ENCODE measurements around the gene SLC16A14.
A peak's percentile ranks its signal among the peaks of the same experiment; 100 is the strongest.

SLC16A14 gene

DNA sequence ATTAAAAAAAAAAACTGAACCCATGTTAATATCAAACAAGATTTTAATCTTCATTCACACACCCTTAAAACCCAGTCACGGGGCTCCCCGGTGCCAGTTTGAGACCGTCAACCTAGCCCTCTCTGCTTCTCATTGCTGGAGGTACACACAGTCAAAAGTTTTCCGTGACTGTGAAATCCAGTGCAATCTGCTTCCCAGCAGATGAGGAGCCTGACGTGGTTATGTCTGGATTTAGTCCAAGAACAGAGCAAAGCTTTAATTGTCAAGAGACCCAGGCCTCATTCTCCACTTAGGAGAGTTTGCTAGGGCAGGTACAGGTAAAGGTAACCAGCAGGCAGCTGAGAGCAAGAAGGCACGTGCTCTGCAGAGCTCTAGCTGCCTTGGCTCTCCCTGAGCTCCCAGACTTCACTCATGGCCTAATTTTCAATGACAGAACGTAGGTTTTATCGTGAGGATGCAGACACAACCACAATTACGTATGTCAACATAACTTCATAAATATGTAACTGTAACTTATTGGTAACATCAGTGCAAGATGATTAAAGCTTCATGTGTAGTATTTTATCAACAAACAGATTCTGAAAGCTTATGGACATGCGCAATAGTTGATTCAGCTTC lies 56.3 kb downstream of the SLC16A14 start:
- ChIA-PET CTCF (interaction anchor here (0.7 to 1.2 kb wide), 4 partner anchors 56 to 600 kb away, joined by 3 read pairs; no protein-coding TSS in a partner anchor), POLR2A (no interaction called here)
- no peak overlapping the region for H3K27ac ChIP-seq (ENCODE audit: insufficient read depth in 1 of 2, low read depth in 1 of 2, low read length in 2 of 2, poor library complexity in 1 of 2, severe bottlenecking in 2 of 2)
- DNase-seq: peak in 2 of 3 donors; percentile 11 to 35
- no peak overlapping the region for H3K4me3 ChIP-seq (ENCODE audit: control insufficient read depth in 1 of 7, extremely low read depth in 1 of 7, insufficient read depth in 4 of 7, low read depth in 2 of 7, low read length in 6 of 7)
- 100% methylated on average over 5 of the region's 10 CpGs for WGBS (ENCODE audit: insufficient coverage)
- peaks cover 0 to 8% (median 3%) of the 10 kb centered on the region in 4 experiments for H3K4me1 ChIP-seq (ENCODE audit: control extremely low read depth in 1 of 4, control insufficient read depth in 4 of 4, insufficient read depth in 4 of 4, low read length in 3 of 4)
- no peaks in the 10 kb centered on the region for H3K27me3 ChIP-seq (replicated peaks in 2 of 5; ENCODE audit: control insufficient read depth in 4 of 5, insufficient read depth in 5 of 5, low read length in 4 of 5)
- H3K36me3 ChIP-seq (ENCODE audit: control insufficient read depth in 4 of 4, insufficient read depth in 4 of 4, low read length in 3 of 4): no peaks in the 10 kb centered on the region
- H3K9me3 ChIP-seq (ENCODE audit: control extremely low read depth in 1 of 5, control insufficient read depth in 4 of 5, insufficient read depth in 2 of 5, low read depth in 1 of 5, low read length in 4 of 5): peaks cover 0 to 2% (median 0%) of the 10 kb centered on the region in 5 experiments

DNA sequence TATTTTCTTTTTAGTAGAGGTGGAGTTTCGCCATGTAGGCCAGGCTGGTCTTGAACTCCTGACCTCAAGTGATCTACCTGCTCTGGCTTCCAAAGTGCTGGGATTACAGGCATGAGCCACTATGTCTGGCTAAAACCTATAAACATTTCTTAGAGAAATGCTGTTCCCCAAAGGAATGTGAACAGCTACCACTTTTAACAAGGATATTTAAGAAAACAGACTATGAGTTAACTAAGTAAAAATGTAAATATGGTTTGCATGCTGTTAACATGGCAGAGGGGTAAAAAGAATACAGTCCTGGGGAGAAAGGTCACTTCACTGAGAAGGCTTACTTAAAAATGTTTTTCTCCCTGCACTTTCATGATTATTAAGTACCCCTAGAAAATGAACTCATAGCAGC lies 57.1 kb downstream of the SLC16A14 start:
- Histone ChIP-seq H3K27ac (ENCODE audit: insufficient read depth in 1 of 2, low read depth in 1 of 2, low read length in 2 of 2, poor library complexity in 1 of 2, severe bottlenecking in 2 of 2) (no peak overlapping the region), H3K4me1 (ENCODE audit: control extremely low read depth in 1 of 4, control insufficient read depth in 4 of 4, insufficient read depth in 4 of 4, low read length in 3 of 4) (peaks cover 0 to 8% (median 3%) of the 10 kb centered on the region in 4 experiments), H3K36me3 (ENCODE audit: control insufficient read depth in 4 of 4, insufficient read depth in 4 of 4, low read length in 3 of 4) (no peaks in the 10 kb centered on the region), H3K27me3 (replicated peaks in 2 of 5; ENCODE audit: control insufficient read depth in 4 of 5, insufficient read depth in 5 of 5, low read length in 4 of 5) (no peaks in the 10 kb centered on the region), H3K4me3 (ENCODE audit: control insufficient read depth in 1 of 7, extremely low read depth in 1 of 7, insufficient read depth in 4 of 7, low read depth in 2 of 7, low read length in 6 of 7) (no peak overlapping the region), H3K9me3 (ENCODE audit: control extremely low read depth in 1 of 5, control insufficient read depth in 4 of 5, insufficient read depth in 2 of 5, low read depth in 1 of 5, low read length in 4 of 5) (peaks cover 0 to 2% (median 0%) of the 10 kb centered on the region in 5 experiments)
- no peak for DNase-seq
- CTCF ChIA-PET: no interaction called here
- WGBS (ENCODE audit: insufficient coverage): no CpG with 5 or more reads among the region's 1 CpG
- POLR2A ChIA-PET: no interaction called here

DNA sequence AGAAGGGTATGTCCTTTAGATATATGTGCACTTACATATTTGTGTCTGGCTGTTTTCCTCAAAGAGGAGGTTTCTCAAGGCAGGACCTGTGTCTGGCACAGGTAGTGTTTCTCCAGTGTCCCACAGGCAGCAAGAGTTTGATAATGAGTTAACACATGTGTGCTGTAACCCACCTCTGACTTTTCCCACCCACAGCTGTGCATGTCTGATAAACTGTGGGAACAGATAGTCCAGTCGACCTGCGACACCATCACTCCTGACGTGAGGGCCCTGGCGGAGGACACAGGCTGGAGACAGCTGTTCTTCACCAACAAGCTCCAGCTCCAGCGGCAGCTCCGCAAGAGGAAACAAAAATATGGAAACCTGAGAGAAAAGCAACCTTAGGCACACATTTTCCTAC lies 58.2 kb downstream of the SLC16A14 start:
- CTCF ChIA-PET: interaction anchor here (0.6 to 5.8 kb wide), 5 partner anchors 10 to 600 kb away, joined by 3 to 90 read pairs (median 8); partner anchors contain the start of gene SLC16A14
- 89% methylated on average over 6 of the region's 6 CpGs for WGBS (ENCODE audit: insufficient coverage)

DNA sequence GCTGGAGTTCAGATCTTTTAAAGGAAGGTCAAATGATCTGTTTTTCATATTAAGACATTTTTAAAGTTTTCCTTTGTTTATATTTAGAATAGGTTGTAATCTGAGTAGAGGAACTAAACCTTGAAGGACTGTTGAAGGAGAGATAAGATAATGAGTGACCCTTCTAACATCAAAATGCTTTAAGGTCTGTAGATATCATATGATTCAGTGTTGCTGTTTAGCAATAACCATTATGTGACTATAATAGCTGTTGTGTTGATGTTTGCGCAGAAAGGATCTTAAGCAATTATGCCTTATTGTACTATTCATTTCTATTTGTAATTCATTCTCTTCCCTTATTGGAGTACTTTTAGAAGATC lies 60.0 kb downstream of the SLC16A14 start:
- CTCF ChIA-PET: interaction anchor here (0.8 to 5.8 kb wide), 12 partner anchors 10 to 604 kb away, joined by 3 to 90 read pairs (median 5); partner anchors contain the start of gene SLC16A14
- peaks cover 0 to 8% (median 3%) of the 10 kb centered on the region in 4 experiments for H3K4me1 ChIP-seq (ENCODE audit: control extremely low read depth in 1 of 4, control insufficient read depth in 4 of 4, insufficient read depth in 4 of 4, low read length in 3 of 4)
- H3K9me3 ChIP-seq (ENCODE audit: control extremely low read depth in 1 of 5, control insufficient read depth in 4 of 5, insufficient read depth in 2 of 5, low read depth in 1 of 5, low read length in 4 of 5): no peaks in the 10 kb centered on the region
- H3K4me3 ChIP-seq (ENCODE audit: control insufficient read depth in 1 of 7, extremely low read depth in 1 of 7, insufficient read depth in 4 of 7, low read depth in 2 of 7, low read length in 6 of 7): peak overlapping the region in 1 of 7 experiments; percentile 39
- H3K27ac ChIP-seq (ENCODE audit: insufficient read depth in 1 of 2, low read depth in 1 of 2, low read length in 2 of 2, poor library complexity in 1 of 2, severe bottlenecking in 2 of 2): peak overlapping the region in 1 of 2 experiments; percentile 1
- H3K27me3 ChIP-seq (replicated peaks in 2 of 5; ENCODE audit: control insufficient read depth in 4 of 5, insufficient read depth in 5 of 5, low read length in 4 of 5): no peaks in the 10 kb centered on the region
- POLR2A ChIA-PET: no interaction called here
- WGBS (ENCODE audit: insufficient coverage): no CpG with 5 or more reads among the region's 1 CpG
- DNase-seq: peak in 1 of 3 donors; percentile 29
- no peaks in the 10 kb centered on the region for H3K36me3 ChIP-seq (ENCODE audit: control insufficient read depth in 4 of 4, insufficient read depth in 4 of 4, low read length in 3 of 4)

More for the DNA sequence above, 58.2 kb downstream of the SLC16A14 start:
- no peak for DNase-seq
- peaks cover 0 to 8% (median 3%) of the 10 kb centered on the region in 4 experiments for H3K4me1 ChIP-seq (ENCODE audit: control extremely low read depth in 1 of 4, control insufficient read depth in 4 of 4, insufficient read depth in 4 of 4, low read length in 3 of 4)
- no peaks in the 10 kb centered on the region for H3K27me3 ChIP-seq (replicated peaks in 2 of 5; ENCODE audit: control insufficient read depth in 4 of 5, insufficient read depth in 5 of 5, low read length in 4 of 5)
- no peaks in the 10 kb centered on the region for H3K36me3 ChIP-seq (ENCODE audit: control insufficient read depth in 4 of 4, insufficient read depth in 4 of 4, low read length in 3 of 4)
- POLR2A ChIA-PET: no interaction called here
- H3K4me3 ChIP-seq (ENCODE audit: control insufficient read depth in 1 of 7, extremely low read depth in 1 of 7, insufficient read depth in 4 of 7, low read depth in 2 of 7, low read length in 6 of 7): no peak overlapping the region
- H3K9me3 ChIP-seq (ENCODE audit: control extremely low read depth in 1 of 5, control insufficient read depth in 4 of 5, insufficient read depth in 2 of 5, low read depth in 1 of 5, low read length in 4 of 5): no peaks in the 10 kb centered on the region
- no peak overlapping the region for H3K27ac ChIP-seq (ENCODE audit: insufficient read depth in 1 of 2, low read depth in 1 of 2, low read length in 2 of 2, poor library complexity in 1 of 2, severe bottlenecking in 2 of 2)

DNA sequence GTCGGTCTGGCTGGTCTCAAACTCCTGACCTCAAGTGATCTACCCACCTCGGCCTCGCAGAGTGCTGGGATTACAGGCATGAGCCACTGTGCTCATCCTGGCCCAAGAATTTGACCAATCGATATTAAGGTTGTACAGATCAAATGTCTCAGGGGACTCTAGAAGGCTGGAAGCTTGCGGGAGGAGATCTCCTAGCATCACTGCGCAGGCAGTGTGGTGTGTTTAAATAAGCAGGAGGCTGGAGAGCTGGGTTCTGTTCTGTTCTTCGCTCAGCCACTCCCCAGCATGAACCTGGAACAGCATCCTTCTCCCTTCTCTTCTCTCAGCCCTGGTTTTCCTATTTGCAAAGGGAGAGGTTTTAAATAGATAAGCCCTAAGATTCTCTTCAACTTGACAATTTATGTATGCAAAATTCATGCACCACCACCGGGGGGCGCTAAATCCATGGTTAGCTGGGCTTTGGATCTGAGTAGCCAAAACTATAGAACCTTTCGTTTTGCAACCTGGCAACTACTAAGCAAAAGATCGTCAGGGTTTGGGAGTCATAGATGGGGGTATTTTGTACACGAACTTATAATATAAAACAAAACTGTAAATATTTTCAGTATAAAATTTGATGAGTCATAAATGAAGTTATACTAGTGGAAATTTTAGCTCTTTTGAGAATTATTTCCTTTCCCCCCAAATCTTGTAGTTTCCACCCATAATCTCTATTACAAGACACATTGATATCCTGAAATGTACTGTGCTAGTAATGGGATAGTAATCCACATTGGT lies 60.6 kb downstream of the SLC16A14 start:
- Histone ChIP-seq H3K4me1 (ENCODE audit: control extremely low read depth in 1 of 4, control insufficient read depth in 4 of 4, insufficient read depth in 4 of 4, low read length in 3 of 4) (peaks cover 0 to 8% (median 3%) of the 10 kb centered on the region in 4 experiments), H3K4me3 (ENCODE audit: control insufficient read depth in 1 of 7, extremely low read depth in 1 of 7, insufficient read depth in 4 of 7, low read depth in 2 of 7, low read length in 6 of 7) (peak overlapping the region in 1 of 7 experiments; percentile 39), H3K36me3 (ENCODE audit: control insufficient read depth in 4 of 4, insufficient read depth in 4 of 4, low read length in 3 of 4) (no peaks in the 10 kb centered on the region), H3K27ac (ENCODE audit: insufficient read depth in 1 of 2, low read depth in 1 of 2, low read length in 2 of 2, poor library complexity in 1 of 2, severe bottlenecking in 2 of 2) (peak overlapping the region in 1 of 2 experiments; percentile 1), H3K9me3 (ENCODE audit: control extremely low read depth in 1 of 5, control insufficient read depth in 4 of 5, insufficient read depth in 2 of 5, low read depth in 1 of 5, low read length in 4 of 5) (no peaks in the 10 kb centered on the region), H3K27me3 (replicated peaks in 2 of 5; ENCODE audit: control insufficient read depth in 4 of 5, insufficient read depth in 5 of 5, low read length in 4 of 5) (no peaks in the 10 kb centered on the region)
- DNase-seq: peak; percentile 79 to 90 (median 84)
- POLR2A ChIA-PET: interaction anchor here (0.6 kb wide), 1 partner anchor 127 kb away, joined by 3 read pairs; no protein-coding TSS in a partner anchor
- WGBS (ENCODE audit: insufficient coverage): 71% methylated on average over 7 of the region's 12 CpGs
- CTCF ChIA-PET: interaction anchor here (0.8 to 5.8 kb wide), 11 partner anchors 10 to 605 kb away, joined by 3 to 90 read pairs (median 5); partner anchors contain the start of gene SLC16A14

- H3K4me1 ChIP-seq (ENCODE audit: control extremely low read depth in 1 of 4, control insufficient read depth in 4 of 4, insufficient read depth in 4 of 4, low read length in 3 of 4): no peaks in the 10 kb centered on the region
- DNase-seq: no peak
- no peaks in the 10 kb centered on the region for H3K9me3 ChIP-seq (ENCODE audit: control extremely low read depth in 1 of 5, control insufficient read depth in 4 of 5, insufficient read depth in 2 of 5, low read depth in 1 of 5, low read length in 4 of 5)
- H3K36me3 ChIP-seq (ENCODE audit: control insufficient read depth in 4 of 4, insufficient read depth in 4 of 4, low read length in 3 of 4): peaks cover 0 to 3% (median 0%) of the 10 kb centered on the region in 4 experiments
- POLR2A ChIA-PET: no interaction called here
- H3K27me3 ChIP-seq (replicated peaks in 2 of 5; ENCODE audit: control insufficient read depth in 4 of 5, insufficient read depth in 5 of 5, low read length in 4 of 5): no peaks in the 10 kb centered on the region
- 100% methylated on average over 2 of the region's 6 CpGs for WGBS (ENCODE audit: insufficient coverage)
- no peak overlapping the region for H3K27ac ChIP-seq (ENCODE audit: insufficient read depth in 1 of 2, low read depth in 1 of 2, low read length in 2 of 2, poor library complexity in 1 of 2, severe bottlenecking in 2 of 2)
- CTCF ChIA-PET: no interaction called here
- H3K4me3 ChIP-seq (ENCODE audit: control insufficient read depth in 1 of 7, extremely low read depth in 1 of 7, insufficient read depth in 4 of 7, low read depth in 2 of 7, low read length in 6 of 7): no peak overlapping the region
These were observed 68.4 kb downstream of the SLC16A14 start for GRCh38 chr2:230000118-230000841.
